ENCODE measurements around the gene CACNA2D3.

Gene CACNA2D3

GRCh38 chr3:54296531-54296930 lies 174.2 kb downstream of the CACNA2D3 start:
- DNase-seq: no peak

DNA sequence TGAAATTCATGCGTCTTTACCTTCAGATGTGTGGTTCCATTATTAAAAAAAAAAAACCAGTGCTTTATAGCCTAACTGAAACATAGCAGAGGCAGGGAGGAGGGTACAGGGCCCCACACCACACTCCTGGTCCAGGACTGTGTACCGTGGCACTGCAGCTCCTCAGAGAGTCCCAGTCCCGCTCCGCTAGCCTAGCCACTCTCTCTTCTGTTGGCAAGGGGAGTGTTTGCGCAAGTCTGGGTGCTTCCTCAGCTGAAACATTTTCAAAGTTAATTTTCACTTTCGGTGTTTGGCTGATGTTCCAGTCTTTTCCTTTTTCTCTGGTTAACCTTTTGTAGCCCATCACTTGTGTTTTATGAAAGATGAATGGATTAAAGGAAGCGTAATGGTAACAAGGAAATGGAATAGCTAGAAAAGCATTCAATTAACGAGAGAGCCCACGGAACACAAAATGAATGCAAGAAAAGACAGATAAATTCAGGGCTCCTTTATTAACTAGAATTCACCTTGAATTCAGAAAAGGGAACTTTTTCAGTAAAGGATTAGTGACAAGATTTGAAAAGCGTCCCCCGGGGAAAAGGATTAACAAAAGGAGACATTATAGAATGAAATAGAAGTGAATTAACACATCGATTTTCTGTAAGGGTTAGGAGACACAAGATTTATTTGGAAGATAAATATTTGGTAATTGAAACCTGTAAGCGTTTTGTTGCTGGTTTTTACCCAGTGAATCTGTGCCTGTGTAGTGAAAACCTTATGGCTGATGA lies 177.0 kb downstream of the CACNA2D3 start:
- no peak for DNase-seq

DNA sequence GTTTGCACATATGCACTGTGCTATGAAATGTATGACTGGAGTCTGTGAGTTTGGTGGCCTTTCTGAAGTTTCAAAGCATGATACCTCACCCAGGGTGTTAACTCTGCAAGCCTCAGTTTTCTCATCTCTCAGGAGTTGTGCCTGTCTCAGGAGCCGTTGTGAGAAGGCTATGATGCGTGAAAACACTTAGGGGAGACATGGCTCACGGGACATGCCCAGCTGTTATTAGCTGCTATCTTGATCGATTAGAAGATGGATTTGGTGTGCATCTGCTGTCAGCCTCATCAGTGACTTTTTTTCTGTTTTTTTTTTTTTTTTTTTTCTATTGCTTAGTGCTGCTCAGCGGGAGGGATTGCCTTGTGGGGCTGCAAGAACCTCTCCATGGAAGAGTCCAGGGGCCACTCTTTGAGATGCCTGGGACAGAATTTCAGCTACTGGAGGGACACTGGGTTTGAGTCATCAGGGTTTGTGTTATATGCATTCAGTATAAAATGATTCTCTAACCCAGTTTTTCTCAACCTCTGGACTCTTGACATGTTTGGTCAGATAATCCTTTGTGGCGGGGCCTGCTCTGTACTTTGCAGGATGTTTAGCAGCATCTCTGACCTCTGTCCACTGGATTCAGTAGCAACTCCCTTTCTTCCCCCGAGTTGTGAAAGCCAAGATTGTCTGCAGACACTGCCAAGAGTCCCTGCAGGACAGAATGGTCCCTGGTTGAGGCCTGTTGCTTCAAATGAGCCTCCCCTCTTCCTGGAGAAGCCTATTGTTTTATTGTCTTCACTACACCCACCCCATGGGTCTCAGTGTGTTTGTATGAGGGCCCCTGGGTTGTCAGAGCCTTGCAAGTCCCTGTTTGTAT lies 181.4 kb downstream of the CACNA2D3 start:
- no peak for DNase-seq

DNA sequence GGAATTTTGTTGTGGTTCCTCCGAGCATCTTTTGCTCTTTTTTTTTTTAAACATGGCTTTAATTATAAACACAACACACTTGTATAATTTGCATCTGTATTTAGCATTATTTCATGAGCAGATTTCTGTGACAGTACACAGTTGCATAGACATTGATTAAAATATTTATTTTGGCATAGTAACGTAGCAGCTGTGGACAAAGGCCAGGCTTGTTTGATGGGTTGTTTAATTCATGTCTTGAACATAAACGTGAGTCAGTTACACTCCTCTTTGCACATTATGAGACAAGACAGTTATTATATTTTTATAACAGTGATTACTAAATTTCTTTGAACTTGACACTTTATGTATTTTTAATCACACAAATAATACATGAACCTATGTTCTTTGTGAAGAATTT lies 182.5 kb downstream of the CACNA2D3 start:
- no peak for DNase-seq

DNA sequence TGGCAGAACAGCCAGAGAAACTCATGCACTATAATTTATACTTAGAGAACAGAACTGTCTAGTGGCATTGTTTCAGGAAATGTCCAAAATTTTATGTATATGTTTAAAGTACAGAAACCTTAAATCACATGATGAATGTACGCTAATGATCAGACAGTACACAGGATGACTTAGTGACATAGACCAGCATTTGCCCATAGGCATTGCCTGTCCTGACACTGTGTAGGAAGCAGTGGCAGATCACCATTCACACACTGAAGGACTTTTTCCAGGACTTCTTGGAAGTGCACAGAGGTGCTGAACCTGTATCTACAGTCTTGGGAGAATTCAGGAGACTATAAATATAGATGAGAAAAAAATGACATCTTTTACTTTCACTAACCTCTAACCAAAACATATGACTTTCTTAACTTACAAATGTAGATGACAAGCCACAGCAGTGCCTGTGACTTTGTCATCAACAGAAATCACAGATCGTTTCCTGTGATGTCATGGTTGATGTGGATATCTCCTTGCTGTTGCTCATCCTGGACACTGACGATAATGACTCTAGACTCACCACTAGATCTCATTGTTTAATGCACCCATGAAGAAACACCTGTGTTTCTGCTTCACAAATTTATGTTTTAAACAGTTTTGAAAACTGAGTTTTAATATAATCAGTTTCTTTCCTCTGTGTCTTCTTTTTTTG lies 183.2 kb downstream of the CACNA2D3 start:
- no peak for DNase-seq

- no peak for DNase-seq
Measured at GRCh38 chr3:54307566-54308180, 185.3 kb downstream of the CACNA2D3 start.

DNA sequence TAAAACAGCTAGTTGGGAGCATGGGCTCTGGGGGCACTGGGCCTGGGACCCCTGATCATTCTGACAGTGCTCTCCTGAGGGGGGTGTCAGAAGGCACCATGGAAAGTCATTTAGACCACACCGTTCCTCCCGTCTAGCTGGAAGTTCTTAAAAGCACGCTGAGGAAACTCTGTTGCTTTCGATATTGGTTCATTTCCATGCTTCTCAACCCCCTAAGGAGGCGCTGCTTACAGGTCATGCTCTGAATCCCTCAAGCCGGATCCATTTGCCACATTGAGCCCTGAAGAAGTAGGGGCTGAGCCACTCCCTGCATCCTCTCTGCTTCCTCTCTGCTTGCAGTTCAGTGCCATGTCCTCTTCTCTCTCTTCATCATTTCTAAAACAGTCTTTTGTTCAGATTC lies 187.2 kb downstream of the CACNA2D3 start:
- DNase-seq: no peak

- DNase-seq: no peak
Measured at GRCh38 chr3:54311211-54311747, 188.9 kb downstream of the CACNA2D3 start.

DNA sequence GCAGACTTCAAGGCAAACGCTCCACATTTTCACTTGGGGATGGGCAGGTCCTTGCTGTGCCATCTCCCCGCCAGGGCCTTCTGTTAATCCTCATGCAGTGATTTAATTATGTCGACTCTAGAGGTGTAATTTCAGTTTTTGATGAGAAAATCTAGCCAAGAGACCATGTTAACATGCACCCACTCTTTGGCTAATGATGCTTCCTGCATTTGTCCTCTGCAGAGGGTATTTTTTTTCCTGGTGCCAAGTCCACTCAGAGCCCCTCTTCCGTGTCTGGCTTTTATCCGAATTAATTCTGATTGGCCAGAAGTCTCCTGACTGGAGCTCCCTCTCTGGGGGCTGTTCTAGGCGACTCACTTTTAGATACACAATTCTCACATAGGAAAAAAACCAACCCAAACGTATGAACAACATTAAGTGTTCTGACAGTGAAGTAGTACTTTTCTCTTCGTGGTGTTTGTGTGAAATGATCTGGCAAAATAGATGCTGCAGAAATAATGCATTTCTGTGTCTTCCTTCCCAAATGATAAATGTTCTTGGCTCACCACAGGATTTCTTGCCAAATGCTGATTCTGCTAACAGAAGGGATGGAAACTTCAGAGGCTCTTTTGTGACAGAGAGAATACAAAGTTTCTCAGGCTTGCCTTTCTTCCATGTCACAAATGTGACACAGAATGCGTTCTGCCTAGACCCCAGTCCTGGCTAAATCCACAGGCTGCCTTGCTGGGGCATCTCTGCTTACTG lies 190.0 kb downstream of the CACNA2D3 start:
- no peak for DNase-seq

DNA sequence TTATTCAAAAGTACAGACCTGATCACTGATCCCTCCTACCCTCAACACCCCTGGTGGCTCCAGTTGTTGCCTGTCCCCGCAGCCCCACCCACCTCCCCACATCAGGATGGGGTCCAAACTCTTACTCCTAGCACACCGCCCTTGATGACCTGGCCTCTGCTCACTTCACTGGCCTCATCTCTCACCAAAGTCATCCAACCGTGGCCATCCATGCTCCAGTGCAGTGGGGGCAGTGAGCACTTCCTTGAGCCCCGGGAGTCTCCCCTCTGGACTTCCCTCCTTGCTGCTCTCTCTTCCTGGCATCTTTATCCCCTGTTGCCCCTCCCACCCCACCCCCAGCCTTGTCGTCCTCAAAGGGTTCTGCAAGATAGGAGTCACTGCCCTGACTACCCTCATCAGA lies 191.1 kb downstream of the CACNA2D3 start:
- no peak for DNase-seq

DNA sequence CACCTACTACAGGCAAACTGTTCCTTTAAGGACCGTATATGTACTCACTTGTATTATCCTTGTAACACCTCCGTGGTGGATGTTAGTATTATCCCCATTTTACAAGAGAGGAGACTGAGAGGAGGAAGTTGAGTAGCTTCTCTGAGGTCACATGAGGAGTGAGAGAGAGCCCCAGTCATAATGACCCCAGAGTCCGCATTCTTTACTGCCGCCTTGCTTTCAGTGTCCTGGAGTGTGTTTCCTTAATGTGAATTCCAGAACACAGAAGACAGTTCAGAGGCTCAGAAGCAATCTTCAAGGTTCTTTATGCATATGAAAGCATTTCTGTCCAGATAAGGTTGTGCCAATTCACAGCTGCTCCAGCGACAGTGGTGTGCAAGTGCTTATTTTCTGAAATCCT lies 199.2 kb downstream of the CACNA2D3 start:
- no peak for DNase-seq

- DNase-seq: no peak
Measured at GRCh38 chr3:54322354-54322753, 200.0 kb downstream of the CACNA2D3 start.

DNA sequence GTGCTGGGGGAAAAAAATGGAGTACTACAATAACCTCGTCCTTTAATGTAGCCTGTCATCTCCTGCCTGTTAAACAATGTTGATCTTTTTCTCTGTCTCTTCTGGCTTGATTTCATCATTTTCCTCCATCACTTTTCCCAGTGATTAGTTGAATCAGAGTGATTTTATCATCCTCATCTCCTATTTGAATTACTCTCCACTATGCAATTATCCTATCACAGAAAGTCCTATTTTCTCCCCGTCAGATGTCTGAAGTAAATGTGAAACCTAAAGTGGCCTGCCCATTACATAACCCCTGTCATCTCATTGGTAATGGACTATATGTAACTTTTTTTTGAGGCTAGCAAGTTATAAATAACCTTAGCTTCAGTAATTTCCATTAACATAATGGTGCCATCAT lies 201.8 kb downstream of the CACNA2D3 start:
- DNase-seq: no peak

GRCh38 chr3:54326951-54327350 lies 204.6 kb downstream of the CACNA2D3 start:
- no peak for DNase-seq

DNA sequence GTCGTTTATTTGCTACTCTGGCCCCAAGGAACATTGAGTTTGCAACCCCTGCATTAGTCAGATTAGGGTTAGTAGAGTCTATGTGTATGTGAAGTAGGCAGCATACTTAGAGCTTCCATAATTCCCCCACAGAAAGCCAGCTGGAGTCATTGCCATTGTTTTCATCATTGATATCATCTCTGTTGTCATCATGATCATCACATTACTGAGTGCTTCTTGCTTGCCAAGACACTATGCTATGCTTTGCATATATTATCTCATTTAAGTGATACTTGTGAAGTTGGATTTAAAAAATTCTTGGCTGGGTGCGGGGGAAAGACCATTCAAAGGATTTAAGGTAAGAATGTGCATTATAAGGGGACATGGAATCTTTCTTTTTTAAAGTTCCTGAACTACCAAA lies 209.0 kb downstream of the CACNA2D3 start:
- no peak for DNase-seq

DNA sequence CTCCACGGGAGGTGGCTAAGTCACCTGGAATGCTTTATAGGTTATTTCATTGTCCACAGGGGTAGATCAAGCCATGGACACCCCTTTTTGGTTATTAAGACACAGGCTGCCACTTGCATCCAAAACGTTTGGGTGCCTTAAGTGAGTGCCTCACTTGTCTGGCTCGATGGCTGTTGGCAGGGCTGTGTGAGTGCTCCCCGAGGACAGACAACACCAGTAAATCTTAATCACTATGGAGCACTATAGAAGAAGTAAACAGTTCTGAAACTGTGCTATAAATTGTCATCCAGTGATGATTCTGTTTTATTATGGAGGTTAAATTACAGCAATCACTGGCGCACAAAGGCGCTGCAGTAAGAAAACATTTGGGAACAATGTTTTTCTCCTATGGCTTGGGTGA lies 215.5 kb downstream of the CACNA2D3 start:
- no peak for DNase-seq

DNA sequence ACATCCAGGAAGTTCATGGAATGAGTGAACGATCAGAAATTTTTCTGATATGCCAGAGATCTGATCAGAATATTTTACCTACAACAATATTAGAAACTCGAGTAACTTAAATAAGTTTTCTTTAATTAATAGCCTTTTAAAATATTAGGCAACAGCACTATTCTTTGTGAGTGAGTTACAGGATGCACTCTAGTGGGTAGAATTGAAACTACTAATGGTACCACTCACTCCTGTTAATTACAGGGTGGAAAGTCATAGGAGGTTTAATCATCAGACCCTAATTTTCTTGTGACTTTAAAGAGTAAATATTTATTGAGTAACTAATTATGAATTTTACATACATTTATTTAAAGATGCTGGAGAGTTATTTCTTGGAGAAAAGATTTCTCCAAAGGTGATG lies 217.3 kb downstream of the CACNA2D3 start:
- no peak for DNase-seq

DNA sequence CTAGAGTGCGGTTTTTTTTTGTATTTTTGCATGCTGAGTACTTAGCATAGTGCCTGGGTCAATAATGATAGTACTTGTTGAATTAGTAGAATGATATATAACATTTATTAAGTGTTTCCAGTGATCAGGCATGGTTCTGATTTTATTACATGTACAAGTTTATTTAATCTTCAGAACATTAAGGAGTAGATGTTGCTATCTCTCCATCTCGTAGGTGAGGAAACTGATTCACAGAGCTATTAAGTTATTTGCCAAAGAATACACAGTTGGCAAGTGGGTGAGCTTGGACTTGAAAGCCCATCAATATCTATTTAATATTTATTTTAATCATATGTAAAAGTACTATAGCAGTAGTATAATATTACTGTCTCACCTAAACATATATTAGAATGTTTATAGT lies 219.5 kb downstream of the CACNA2D3 start:
- DNase-seq: no peak

GRCh38 chr3:54342676-54343075 lies 220.3 kb downstream of the CACNA2D3 start:
- no peak for DNase-seq

DNA sequence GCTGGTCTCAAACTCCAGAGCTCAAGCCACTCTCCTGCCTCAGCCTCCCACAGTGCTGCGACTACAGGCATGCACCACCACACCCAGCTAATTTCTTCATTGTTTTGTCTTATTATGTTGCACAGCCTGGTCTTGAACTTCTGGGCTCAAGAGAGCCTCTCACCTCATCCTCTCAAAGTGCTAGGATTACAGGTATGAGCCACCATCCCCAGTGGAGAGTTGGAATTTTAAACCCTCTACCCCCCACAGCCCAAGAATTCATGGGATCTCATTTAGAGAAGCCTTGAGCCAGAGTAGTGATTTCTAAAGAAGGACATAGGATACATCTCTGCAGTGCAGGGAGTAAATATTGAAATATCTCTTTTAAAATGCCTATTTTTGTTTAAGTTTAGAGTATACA lies 221.1 kb downstream of the CACNA2D3 start:
- no peak for DNase-seq

- DNase-seq: no peak
Measured at GRCh38 chr3:54344601-54345231, 222.4 kb downstream of the CACNA2D3 start.

Data from CD4-positive, alpha-beta T cell treated with Interferon gamma for 1 hour (primary cell).